HEK293 (cell line): Measurements from ENCODE around the gene GJB3.

Experiments used
- HOXA7 ChIP-seq: sonication (generic); formaldehyde crosslinking; IDR thresholded peaks from 2 replicates; pipeline ENCODE4 v1.8.1; 2022; ENCODE audit warnings: missing genetic modification reagents, borderline replicate concordance
- PBX3 ChIP-seq: sonication (generic); formaldehyde crosslinking; IDR thresholded peaks from 2 replicates; pipeline ENCODE4 v1.8.1; 2022; ENCODE audit warnings: mild to moderate bottlenecking, moderate library complexity, missing genetic modification reagents
- RBAK ChIP-seq: fragments of 450-650 bp; formaldehyde crosslinking; IDR thresholded peaks from 2 replicates; pipeline ENCODE4 v1.5.1; 2016; ENCODE audit warnings: missing biosample characterization, missing genetic modification characterization
- TCF7L2 ChIP-seq: IDR thresholded peaks from 2 replicates; pipeline ENCODE4 v1.6.1; 2011; ENCODE audit warnings: low read depth, mild to moderate bottlenecking, inconsistent platforms, low read length, moderate library complexity, borderline replicate concordance
- ZNF16 ChIP-seq: fragments of 450-650 bp; formaldehyde crosslinking; IDR thresholded peaks from 2 replicates; pipeline ENCODE4 v1.5.1; 2016; ENCODE audit warnings: low read depth, missing biosample characterization, missing genetic modification characterization
- ZNF174 ChIP-seq: fragments of 450-650 bp; formaldehyde crosslinking; IDR thresholded peaks from 2 replicates; pipeline ENCODE4 v1.5.0; 2017; ENCODE audit warnings: missing biosample characterization, mild to moderate bottlenecking, missing genetic modification characterization
- ZNF19 ChIP-seq: fragments of 450-650 bp; formaldehyde crosslinking; IDR thresholded peaks from 2 replicates; pipeline ENCODE4; 2016; ENCODE audit warnings: missing biosample characterization, missing genetic modification characterization, low read depth
- ZNF677 ChIP-seq: fragments of 450-650 bp; IDR thresholded peaks from 2 replicates; pipeline ENCODE4 v1.5.0; 2018; ENCODE audit warnings: missing biosample characterization, mild to moderate bottlenecking, missing genetic modification characterization, moderate library complexity
- ZNF776 ChIP-seq: fragments of 450-650 bp; formaldehyde crosslinking; IDR thresholded peaks from 2 replicates; pipeline ENCODE4 v1.5.0; 2017; ENCODE audit warnings: missing biosample characterization, missing genetic modification characterization, borderline replicate concordance
- ZNF792 ChIP-seq: fragments of 450-650 bp; formaldehyde crosslinking; IDR thresholded peaks from 2 replicates; pipeline ENCODE4 v1.5.1; 2016; ENCODE audit warnings: missing biosample characterization, missing genetic modification characterization
- ZXDB ChIP-seq: fragments of 450-650 bp; formaldehyde crosslinking; IDR thresholded peaks from 2 replicates; pipeline ENCODE4 v1.5.1; 2016; ENCODE audit warnings: missing biosample characterization, missing genetic modification characterization
- TF ChIP-seq, protein P1 (sequence below): fragments of 450-650 bp; formaldehyde crosslinking; IDR thresholded peaks from 2 replicates; pipeline ENCODE4 v1.5.1; 2016; ENCODE audit warnings: missing biosample characterization, missing genetic modification characterization
- TF ChIP-seq, protein P2 (sequence below): fragments of 450-650 bp; formaldehyde crosslinking; IDR thresholded peaks from 2 replicates; pipeline ENCODE4 v1.5.1; 2016; ENCODE audit warnings: missing biosample characterization, missing genetic modification characterization, low read depth

- TF ChIP-seq, protein P1, sequence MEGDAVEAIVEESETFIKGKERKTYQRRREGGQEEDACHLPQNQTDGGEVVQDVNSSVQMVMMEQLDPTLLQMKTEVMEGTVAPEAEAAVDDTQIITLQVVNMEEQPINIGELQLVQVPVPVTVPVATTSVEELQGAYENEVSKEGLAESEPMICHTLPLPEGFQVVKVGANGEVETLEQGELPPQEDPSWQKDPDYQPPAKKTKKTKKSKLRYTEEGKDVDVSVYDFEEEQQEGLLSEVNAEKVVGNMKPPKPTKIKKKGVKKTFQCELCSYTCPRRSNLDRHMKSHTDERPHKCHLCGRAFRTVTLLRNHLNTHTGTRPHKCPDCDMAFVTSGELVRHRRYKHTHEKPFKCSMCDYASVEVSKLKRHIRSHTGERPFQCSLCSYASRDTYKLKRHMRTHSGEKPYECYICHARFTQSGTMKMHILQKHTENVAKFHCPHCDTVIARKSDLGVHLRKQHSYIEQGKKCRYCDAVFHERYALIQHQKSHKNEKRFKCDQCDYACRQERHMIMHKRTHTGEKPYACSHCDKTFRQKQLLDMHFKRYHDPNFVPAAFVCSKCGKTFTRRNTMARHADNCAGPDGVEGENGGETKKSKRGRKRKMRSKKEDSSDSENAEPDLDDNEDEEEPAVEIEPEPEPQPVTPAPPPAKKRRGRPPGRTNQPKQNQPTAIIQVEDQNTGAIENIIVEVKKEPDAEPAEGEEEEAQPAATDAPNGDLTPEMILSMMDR = no peak
- TF ChIP-seq ZNF174 (tag by site-specific recombination) (no peak), ZNF16 (tag by site-specific recombination) (no peak), ZNF677 (tag by site-specific recombination) (no peak), PBX3 (CRISPR knock-in tag) (no peak), RBAK (tag by site-specific recombination) (no peak), HOXA7 (CRISPR knock-in tag) (no peak), TCF7L2 (no peak), ZNF776 (tag by site-specific recombination) (no peak), ZXDB (tag by site-specific recombination) (no peak), ZNF19 (tag by site-specific recombination) (no peak), ZNF792 (no peak)
- TF ChIP-seq, protein P2, sequence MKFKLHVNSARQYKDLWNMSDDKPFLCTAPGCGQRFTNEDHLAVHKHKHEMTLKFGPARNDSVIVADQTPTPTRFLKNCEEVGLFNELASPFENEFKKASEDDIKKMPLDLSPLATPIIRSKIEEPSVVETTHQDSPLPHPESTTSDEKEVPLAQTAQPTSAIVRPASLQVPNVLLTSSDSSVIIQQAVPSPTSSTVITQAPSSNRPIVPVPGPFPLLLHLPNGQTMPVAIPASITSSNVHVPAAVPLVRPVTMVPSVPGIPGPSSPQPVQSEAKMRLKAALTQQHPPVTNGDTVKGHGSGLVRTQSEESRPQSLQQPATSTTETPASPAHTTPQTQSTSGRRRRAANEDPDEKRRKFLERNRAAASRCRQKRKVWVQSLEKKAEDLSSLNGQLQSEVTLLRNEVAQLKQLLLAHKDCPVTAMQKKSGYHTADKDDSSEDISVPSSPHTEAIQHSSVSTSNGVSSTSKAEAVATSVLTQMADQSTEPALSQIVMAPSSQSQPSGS (tag by site-specific recombination) = no peak
Observed at GRCh38 chr1:34794001-34794789, 13.2 kb downstream of the GJB3 start.
